MM.1S (cell line): Measurements from ENCODE around the gene BET1L.

Experiments
- DNase-seq: peaks from one replicate; pipeline ENCODE4 v3.0.0-alpha.2; 2015
- H2AFZ ChIP-seq: fragments of 300-600 bp; sonication (generic); 2 replicates; pipeline ENCODE4 v1.6.0; 2016; ENCODE audit warnings: antibody characterized with exemption, low read length
- H3F3A ChIP-seq: fragments of 300-600 bp; sonication (generic); 2 replicates; pipeline ENCODE4 v1.6.1; 2016; ENCODE audit warnings: mild to moderate bottlenecking, antibody characterized with exemption, low read length, moderate library complexity, mixed read lengths; ENCODE audit not compliant: insufficient read depth
- H3K27ac ChIP-seq: fragments of 300-600 bp; sonication (generic); 2 replicates; pipeline ENCODE4 v1.5.1; 2016; ENCODE audit warnings: mild to moderate bottlenecking, low read length
- H3K27me3 ChIP-seq: fragments of 300-600 bp; sonication (generic); replicated peaks from 2 replicates; pipeline ENCODE4 v1.6.0; 2016; ENCODE audit warnings: low read length; ENCODE audit not compliant: insufficient read depth
- H3K36me3 ChIP-seq: fragments of 300-600 bp; sonication (generic); replicated peaks from 2 replicates; pipeline ENCODE4 v1.6.1; 2016; ENCODE audit warnings: mild to moderate bottlenecking, low read length, mixed read lengths; ENCODE audit not compliant: insufficient read depth
- H3K4me1 ChIP-seq: fragments of 300-600 bp; sonication (generic); 2 replicates; pipeline ENCODE4 v1.6.1; 2016; ENCODE audit warnings: low read length, mixed read lengths
- H3K4me2 ChIP-seq: fragments of 300-600 bp; sonication (generic); 2 replicates; pipeline ENCODE4 v1.6.0; 2016; ENCODE audit warnings: low read depth, low read length
- H3K4me3 ChIP-seq: fragments of 300-600 bp; sonication (generic); 2 replicates; pipeline ENCODE4 v1.5.1; 2016; ENCODE audit warnings: low read length, mixed read lengths
- H3K79me2 ChIP-seq: fragments of 300-600 bp; sonication (generic); 2 replicates; pipeline ENCODE4 v1.6.1; 2016; ENCODE audit warnings: mixed run types, low read length, mixed read lengths
- H3K9ac ChIP-seq: fragments of 300-600 bp; sonication (generic); 2 replicates; pipeline ENCODE4 v1.6.1; 2016; ENCODE audit warnings: low read length, mixed read lengths
- H3K9me2 ChIP-seq: fragments of 300-600 bp; sonication (generic); replicated peaks from 2 replicates; pipeline ENCODE4 v1.6.1; 2016; ENCODE audit warnings: mild to moderate bottlenecking, low read length, mixed read lengths; ENCODE audit not compliant: insufficient read depth
- H3K9me3 ChIP-seq: fragments of 300-600 bp; sonication (generic); replicated peaks from 2 replicates; pipeline ENCODE4 v1.6.1; 2016; ENCODE audit warnings: mild to moderate bottlenecking, low read length, mixed read lengths; ENCODE audit not compliant: insufficient read depth
- H4K20me1 ChIP-seq: fragments of 300-600 bp; sonication (generic); 2 replicates; pipeline ENCODE4 v1.6.1; 2016; ENCODE audit warnings: mild to moderate bottlenecking, low read length, moderate library complexity, mixed read lengths; ENCODE audit not compliant: insufficient read depth
- EZH2 ChIP-seq: fragments of 300-600 bp; sonication (generic); optimal IDR thresholded peaks from 2 replicates; pipeline ENCODE3; 2017; ENCODE audit warnings: low read depth, mild to moderate bottlenecking, antibody characterized with exemption, low read length, mixed read lengths
- EZH2phosphoT487 ChIP-seq: fragments of 300-600 bp; sonication (generic); IDR thresholded peaks from 2 replicates; pipeline ENCODE4 v1.6.1; 2018; ENCODE audit warnings: antibody characterized with exemption, low read length
- TF ChIP-seq, protein P1 (sequence below): fragments of 300-600 bp; sonication (generic); IDR thresholded peaks from 2 replicates; pipeline ENCODE4 v1.5.1; 2016; ENCODE audit warnings: antibody characterized with exemption, low read length, mixed read lengths

BET1L gene

DNA sequence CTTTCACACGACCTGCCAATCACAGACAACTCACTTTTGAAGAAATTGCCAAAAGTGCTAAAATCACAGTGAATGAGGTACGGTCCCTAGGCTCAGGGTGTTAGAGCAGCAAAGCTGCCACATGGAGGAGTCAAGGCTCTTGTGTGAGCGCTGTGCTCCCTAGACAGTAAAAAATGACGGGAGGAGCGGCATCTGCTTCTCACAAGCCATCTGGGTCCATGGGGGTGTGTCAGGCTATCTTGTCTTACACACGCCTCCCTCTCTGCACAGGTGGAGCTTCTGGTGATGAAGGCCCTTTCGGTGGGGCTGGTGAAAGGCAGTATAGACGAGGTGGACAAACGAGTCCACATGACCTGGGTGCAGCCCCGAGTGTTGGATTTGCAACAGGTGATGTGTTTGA lies 44.4 kb upstream of the BET1L start:
- Histone ChIP-seq H3K27ac (no peak overlapping the region), H3K4me2 (no peak overlapping the region), H3K36me3 (peaks cover 12% of the 10 kb centered on the region; the same call in 1 of the 2 replicates), H3F3A (no peaks in the 10 kb centered on the region; the same call in 1 of the 2 replicates), H3K4me1 (no peaks in the 10 kb centered on the region), H3K27me3 (no peaks in the 10 kb centered on the region), H3K79me2 (no peaks in the 10 kb centered on the region), H3K4me3 (no peak overlapping the region), H3K9me3 (no peaks in the 10 kb centered on the region), H3K9ac (no peak overlapping the region), H3K9me2 (no peaks in the 10 kb centered on the region), H4K20me1 (no peaks in the 10 kb centered on the region), H2AFZ (no peak overlapping the region)
- TF ChIP-seq EZH2phosphoT487 (no peak), EZH2 (no peak)
- TF ChIP-seq, protein P1, sequence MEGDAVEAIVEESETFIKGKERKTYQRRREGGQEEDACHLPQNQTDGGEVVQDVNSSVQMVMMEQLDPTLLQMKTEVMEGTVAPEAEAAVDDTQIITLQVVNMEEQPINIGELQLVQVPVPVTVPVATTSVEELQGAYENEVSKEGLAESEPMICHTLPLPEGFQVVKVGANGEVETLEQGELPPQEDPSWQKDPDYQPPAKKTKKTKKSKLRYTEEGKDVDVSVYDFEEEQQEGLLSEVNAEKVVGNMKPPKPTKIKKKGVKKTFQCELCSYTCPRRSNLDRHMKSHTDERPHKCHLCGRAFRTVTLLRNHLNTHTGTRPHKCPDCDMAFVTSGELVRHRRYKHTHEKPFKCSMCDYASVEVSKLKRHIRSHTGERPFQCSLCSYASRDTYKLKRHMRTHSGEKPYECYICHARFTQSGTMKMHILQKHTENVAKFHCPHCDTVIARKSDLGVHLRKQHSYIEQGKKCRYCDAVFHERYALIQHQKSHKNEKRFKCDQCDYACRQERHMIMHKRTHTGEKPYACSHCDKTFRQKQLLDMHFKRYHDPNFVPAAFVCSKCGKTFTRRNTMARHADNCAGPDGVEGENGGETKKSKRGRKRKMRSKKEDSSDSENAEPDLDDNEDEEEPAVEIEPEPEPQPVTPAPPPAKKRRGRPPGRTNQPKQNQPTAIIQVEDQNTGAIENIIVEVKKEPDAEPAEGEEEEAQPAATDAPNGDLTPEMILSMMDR, result no peak
- DNase-seq, result no peak

DNA sequence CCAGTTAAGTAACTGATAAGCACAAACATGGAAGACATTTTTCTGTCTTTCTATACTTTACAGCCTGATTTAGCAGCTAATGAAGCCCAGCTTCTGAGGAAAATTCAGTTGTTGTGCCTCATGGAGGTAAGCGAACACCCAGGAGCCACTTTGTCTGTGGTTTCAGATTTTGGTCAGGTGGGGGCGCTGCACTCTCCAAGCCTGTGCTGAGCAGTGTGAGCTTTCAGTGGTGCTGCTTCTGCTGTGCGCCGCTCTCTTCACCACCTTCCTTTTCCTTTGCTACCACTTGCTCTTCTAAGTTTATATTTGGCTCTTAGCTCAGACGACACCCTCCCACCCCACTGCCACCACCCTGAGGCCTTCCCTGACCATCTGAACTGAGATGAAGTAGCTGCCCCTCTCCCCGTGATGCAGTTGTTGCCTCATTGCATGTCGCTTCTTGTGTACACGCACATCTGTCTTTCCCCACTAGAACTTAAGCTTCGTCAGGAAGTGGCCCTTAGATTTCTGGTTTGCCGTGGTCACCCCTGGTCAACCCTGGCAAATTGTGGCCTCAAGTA lies 43.6 kb upstream of the BET1L start:
- Histone ChIP-seq H3K27me3 (no peaks in the 10 kb centered on the region), H3K4me1 (no peaks in the 10 kb centered on the region), H3K9me2 (no peaks in the 10 kb centered on the region), H3K4me2 (no peak overlapping the region), H2AFZ (no peak overlapping the region), H3K36me3 (peaks cover 12% of the 10 kb centered on the region; the same call in 1 of the 2 replicates), H4K20me1 (no peaks in the 10 kb centered on the region), H3K9me3 (no peaks in the 10 kb centered on the region), H3K27ac (no peak overlapping the region), H3F3A (no peaks in the 10 kb centered on the region; the same call in 1 of the 2 replicates), H3K9ac (no peak overlapping the region), H3K79me2 (no peaks in the 10 kb centered on the region), H3K4me3 (no peak overlapping the region)
- peak; percentile 57 for DNase-seq
- TF ChIP-seq, protein P1, result peak; percentile 55
- TF ChIP-seq EZH2 (no peak), EZH2phosphoT487 (no peak)

DNA sequence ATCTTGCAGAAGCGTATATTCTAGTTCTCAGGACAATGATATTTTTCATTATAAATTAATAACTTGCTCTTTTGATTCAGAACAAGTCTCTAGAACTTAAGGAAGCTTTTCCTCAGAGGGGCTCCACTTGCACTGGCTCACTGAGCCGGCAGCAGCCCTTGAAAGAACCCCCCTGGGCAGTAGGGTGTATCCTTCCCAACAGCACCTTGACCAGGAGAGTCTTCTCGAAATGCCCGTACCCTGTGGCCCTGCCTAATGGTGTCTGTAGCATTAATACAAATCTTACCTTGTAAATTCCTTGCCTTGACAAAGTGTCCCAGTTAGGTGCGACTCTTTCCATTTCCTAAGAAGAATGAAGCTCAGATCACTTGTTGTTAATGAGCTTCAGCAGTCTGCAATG lies 43.1 kb upstream of the BET1L start:
- Histone ChIP-seq H3K9ac (no peak overlapping the region), H3K36me3 (peaks cover 12% of the 10 kb centered on the region; the same call in 1 of the 2 replicates), H3K27me3 (no peaks in the 10 kb centered on the region), H3K9me3 (no peaks in the 10 kb centered on the region), H3F3A (no peaks in the 10 kb centered on the region; the same call in 1 of the 2 replicates), H2AFZ (no peak overlapping the region), H3K4me1 (no peaks in the 10 kb centered on the region), H3K4me2 (no peak overlapping the region), H3K9me2 (no peaks in the 10 kb centered on the region), H3K79me2 (no peaks in the 10 kb centered on the region), H3K4me3 (no peak overlapping the region), H4K20me1 (no peaks in the 10 kb centered on the region), H3K27ac (no peak overlapping the region)
- TF ChIP-seq, protein P1, result no peak
- TF ChIP-seq EZH2 (no peak), EZH2phosphoT487 (no peak)
- no peak for DNase-seq
